Esophagus muscularis mucosa (tissue), 4 donors: Measurements from ENCODE around the gene CAMK1G. TPM values are rescaled to one million over a fixed set of nuclear protein-coding genes. Genes with fewer than 3 reads are reported as not detected.

Experiments
- DNase-seq: peaks from one replicate; pipeline ENCODE4 v3.0.0-alpha.2; 2017; ENCODE audit errors: extremely low spot score
- H3K27ac ChIP-seq, 4 donors: fragments of 200-600 bp; sonication (generic); replicated peaks in 1 of 4; 1 replicate in 3 of 4; 2 replicates in 1 of 4; pipeline ENCODE4 v1.5.1; 2016 to 2019; ENCODE audit warnings: mild to moderate bottlenecking in 1 of 4
- H3K27me3 ChIP-seq, 4 donors: fragments of 200-600 bp; sonication (generic); one replicate each; pipeline versions ENCODE4 v1.5.1 to v1.6.0; 2016 to 2019
- H3K36me3 ChIP-seq, 4 donors: fragments of 200-600 bp; sonication (generic); one replicate each; pipeline ENCODE4 v1.5.1; 2016 to 2019
- H3K4me1 ChIP-seq, 4 donors: fragments of 200-600 bp; sonication (generic); one replicate each; pipeline ENCODE4 v1.5.1; 2016 to 2019
- H3K4me3 ChIP-seq, 4 donors: fragments of 200-600 bp; sonication (generic); 1 replicate in 2 of 4; 2 replicates in 2 of 4; pipeline ENCODE4 v1.5.1; 2016 to 2019; ENCODE audit warnings: mild to moderate bottlenecking in 4 of 4, moderate library complexity in 1 of 4
- H3K9me3 ChIP-seq, 4 donors: fragments of 200-600 bp; sonication (generic); 1 replicate in 3 of 4; 2 replicates in 1 of 4; pipeline ENCODE4 v1.5.1; 2016 to 2019
- CTCF ChIP-seq, 3 experiments: fragments of 200-600 bp in 2 of 3; fragments of 450-650 bp in 1 of 3; sonication (generic) in 2 of 3; IDR thresholded peaks; one replicate each; pipeline ENCODE4 v1.5.1; 2017 to 2019; ENCODE audit warnings: antibody characterized with exemption in 3 of 3, mild to moderate bottlenecking in 2 of 3, moderate library complexity in 1 of 3
- EP300 ChIP-seq: sonication (generic); formaldehyde crosslinking; IDR thresholded peaks from one replicate; pipeline ENCODE4 v1.6.1; 2017; ENCODE audit warnings: antibody characterized with exemption
- POLR2A ChIP-seq: fragments of 450-650 bp; IDR thresholded peaks from one replicate; pipeline ENCODE4 v1.6.1; 2017; ENCODE audit warnings: antibody characterized with exemption, moderate library complexity, mild to moderate bottlenecking, low read depth
- POLR2AphosphoS5 ChIP-seq, 2 donors: sonication (generic); formaldehyde crosslinking; IDR thresholded peaks; one replicate each; pipeline ENCODE4 v1.6.1; 2017; ENCODE audit warnings: antibody characterized with exemption in 2 of 2
- WGBS: methylation state at CpG from one replicate; pipeline ENCODE4 v1.1.5; 2018; 5-methylcytosine and 5-hydroxymethylcytosine counted together
- intact Hi-C: fragments of 100-400 bp; cut with DNase I; formaldehyde crosslinking; loops from one replicate; pipeline ENCODE4 v1.15.1; 2023
- total RNA-seq, 4 donors: library from RNA; depleted of rRNA; stranded (reverse); fragments of >200 nt; gene quantifications; one replicate each; pipeline versions ENCODE4 v1.1.0 to v1.2.1, GENCODE V29; 2016

CAMK1G gene
- total RNA-seq, 4 donors from 2014 or later, result 0.13 to 0.83 (median 0.26) TPM

GRCh38 chr1:209627732-209628196 lies 44.2 kb downstream of the CAMK1G start:
- H3K27ac ChIP-seq, result no peak overlapping the region
- no peak for DNase-seq
- intact Hi-C loops, result loop anchor here (2.0 kb wide), 1 partner anchor 49 kb away; no protein-coding TSS in a partner anchor
- 30% methylated on average over 7 of the region's 16 CpGs for WGBS
- no peak overlapping the region for H3K4me3 ChIP-seq
- peaks cover 39 to 46% (median 44%) of the 10 kb centered on the region in 4 donors for H3K4me1 ChIP-seq
- TF ChIP-seq CTCF (IDR thresholded peaks at IDR 0.05), result peak; percentile 89 to 99 (median 94)
- TF ChIP-seq POLR2AphosphoS5 (IDR thresholded peaks at IDR 0.05), result no peak
- no peaks in the 10 kb centered on the region for H3K9me3 ChIP-seq
- no peaks in the 10 kb centered on the region for H3K36me3 ChIP-seq
- H3K27me3 ChIP-seq, result no peaks in the 10 kb centered on the region

DNA sequence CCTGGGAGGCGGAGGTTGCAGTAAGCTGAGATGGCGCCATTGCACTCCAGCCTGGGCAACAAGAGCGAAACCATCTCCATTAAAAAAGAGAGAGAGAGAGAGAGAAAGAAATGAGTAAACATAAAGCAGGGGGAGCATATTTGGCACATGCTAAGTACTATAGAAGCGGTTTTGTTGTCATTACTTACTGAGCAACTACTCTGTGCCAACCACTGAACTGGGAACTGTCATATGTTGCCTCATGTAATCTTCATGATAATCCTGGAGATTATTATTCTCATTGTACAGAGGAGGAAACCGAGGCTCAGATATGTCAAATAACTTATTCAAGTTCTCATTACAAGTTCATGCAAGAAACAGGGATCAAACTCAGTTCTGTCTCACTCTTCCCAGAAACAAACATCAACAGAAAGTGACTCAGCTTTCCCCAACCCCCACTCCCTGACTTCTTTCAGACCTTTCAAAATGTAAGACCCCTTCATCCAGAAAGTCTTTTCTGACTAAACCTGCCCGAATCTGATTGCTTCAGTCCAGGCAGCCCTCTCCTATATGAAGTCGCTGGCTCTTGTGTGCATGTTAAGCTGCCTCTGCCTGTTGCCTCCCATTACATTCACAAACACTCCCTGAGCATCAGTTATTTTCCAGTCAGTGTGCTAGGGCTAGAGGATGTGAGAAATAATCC lies 45.2 kb downstream of the CAMK1G start:
- intact Hi-C loops, result no loop called here

DNA sequence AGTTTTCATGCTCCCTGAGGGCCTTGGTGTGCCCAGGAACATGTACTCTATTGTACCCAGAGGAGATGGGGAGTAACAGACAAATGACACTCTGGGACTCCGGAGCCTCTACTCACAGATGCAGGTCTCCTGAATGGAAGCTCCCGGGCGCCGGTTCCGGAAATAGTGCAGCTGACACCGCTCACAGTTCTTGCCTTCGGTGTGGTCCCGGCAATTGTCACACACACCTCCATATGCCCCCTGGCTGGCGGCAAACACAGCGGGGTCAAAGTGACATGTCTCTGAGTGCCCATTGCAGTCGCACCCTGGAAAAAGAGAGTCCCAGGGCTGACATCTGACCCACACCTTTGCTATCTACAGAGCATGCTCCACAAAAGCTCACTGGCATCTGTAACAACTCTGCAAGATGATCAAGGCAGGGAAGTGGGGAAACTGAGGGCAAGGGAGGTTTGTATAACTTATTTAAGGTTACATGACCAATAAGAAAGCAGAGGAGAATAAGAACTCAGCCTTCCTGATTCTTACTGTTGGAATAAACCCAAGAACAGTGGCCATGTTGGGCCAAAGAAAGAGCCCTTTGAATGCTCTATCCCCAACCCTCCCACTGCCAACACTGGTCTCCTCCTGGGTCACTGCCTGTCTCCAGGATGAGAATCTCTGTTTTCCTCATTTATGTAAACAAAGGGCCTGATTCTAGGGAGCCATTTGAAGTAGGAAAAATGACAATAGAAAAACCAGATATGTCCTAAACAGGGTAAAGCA lies 46.3 kb downstream of the CAMK1G start:
- no peak for DNase-seq
- Histone ChIP-seq H3K4me3 (no peak overlapping the region), H3K9me3 (no peaks in the 10 kb centered on the region), H3K36me3 (no peaks in the 10 kb centered on the region), H3K27me3 (no peaks in the 10 kb centered on the region), H3K27ac (no peak overlapping the region), H3K4me1 (peaks cover 39 to 46% (median 44%) of the 10 kb centered on the region in 4 donors)
- WGBS, result 95% methylated on average over 9 of the region's 11 CpGs
- no peak for TF ChIP-seq EP300
- no peak for TF ChIP-seq POLR2AphosphoS5 (IDR thresholded peaks at IDR 0.05)
- no peak for TF ChIP-seq CTCF (IDR thresholded peaks at IDR 0.05)
- TF ChIP-seq POLR2A, result no peak
- intact Hi-C loops, result loop anchor here (5.0 kb wide), 1 partner anchor 57 kb away; no protein-coding TSS in a partner anchor

More for the DNA sequence above, 45.2 kb downstream of the CAMK1G start:
- Histone ChIP-seq H3K4me3 (no peak overlapping the region), H3K4me1 (peaks cover 39 to 46% (median 44%) of the 10 kb centered on the region in 4 donors), H3K36me3 (no peaks in the 10 kb centered on the region), H3K27me3 (no peaks in the 10 kb centered on the region), H3K27ac (no peak overlapping the region), H3K9me3 (no peaks in the 10 kb centered on the region)
- TF ChIP-seq POLR2AphosphoS5 (IDR thresholded peaks at IDR 0.05), result no peak
- no peak for TF ChIP-seq EP300
- TF ChIP-seq CTCF (IDR thresholded peaks at IDR 0.05), result no peak
- TF ChIP-seq POLR2A, result no peak
- WGBS, result 89% methylated on average over 7 of the region's 7 CpGs
- no peak for DNase-seq

DNA sequence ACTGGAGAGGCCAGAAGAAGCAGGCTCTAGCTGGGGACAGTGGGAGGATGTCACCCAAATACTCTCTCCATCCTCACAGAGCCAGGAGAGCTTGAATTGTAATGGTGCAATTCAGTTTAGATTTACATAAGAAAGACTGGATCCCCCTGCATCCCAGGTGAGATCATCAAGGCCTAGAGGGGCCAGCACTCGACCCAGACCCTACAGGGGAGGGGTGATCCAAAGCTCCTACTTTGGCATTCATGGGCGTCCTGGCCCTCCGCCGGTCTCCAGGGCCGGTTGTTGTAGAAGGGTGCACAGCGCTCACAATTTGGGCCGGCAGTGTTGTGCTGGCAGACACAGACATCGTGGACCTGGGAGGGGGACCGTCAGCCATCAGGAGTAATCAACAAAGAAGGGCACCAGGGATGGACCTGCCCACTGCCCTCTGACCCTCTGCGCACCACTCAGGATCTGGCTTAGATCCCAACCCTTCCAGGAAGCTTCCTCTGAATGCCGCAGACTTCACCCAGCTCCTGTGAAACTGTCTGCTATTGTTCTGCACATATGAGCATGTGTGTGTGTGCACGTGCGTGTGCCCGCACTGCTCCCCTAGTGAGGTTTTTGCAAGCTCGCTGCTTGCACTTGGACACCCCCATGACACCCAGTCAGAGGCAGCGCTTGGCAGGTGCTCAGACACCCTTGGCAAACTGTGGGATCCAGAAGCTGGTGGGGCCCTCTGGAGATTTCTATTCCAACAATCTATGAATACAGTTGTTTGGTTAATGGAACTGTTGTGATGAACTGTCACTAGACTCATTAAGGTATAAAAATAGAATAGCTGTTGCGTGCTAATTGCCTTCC lies 47.1 kb downstream of the CAMK1G start:
- 55% methylated on average over 6 of the region's 17 CpGs for WGBS
- Histone ChIP-seq H3K36me3 (no peaks in the 10 kb centered on the region), H3K4me3 (no peak overlapping the region), H3K9me3 (no peaks in the 10 kb centered on the region), H3K4me1 (peaks cover 34 to 38% (median 37%) of the 10 kb centered on the region in 4 donors), H3K27ac (no peak overlapping the region), H3K27me3 (no peaks in the 10 kb centered on the region)
- no peak for DNase-seq
- no peak for TF ChIP-seq POLR2A
- no peak for TF ChIP-seq EP300
- no peak for TF ChIP-seq CTCF (IDR thresholded peaks at IDR 0.05)
- TF ChIP-seq POLR2AphosphoS5 (IDR thresholded peaks at IDR 0.05), result no peak
- intact Hi-C loops, result loop anchor here (5.0 kb wide), 1 partner anchor 57 kb away; no protein-coding TSS in a partner anchor
